ENCODE results near the gene LCLAT1.

The LCLAT1 gene

GRCh38 chr2:30447149-30448045 is at the start of gene LCLAT1:
TSS of gene LCLAT1 (plus strand) at chr2:30447246. CDS start at chr2:30525591, 78,345 bp downstream.
- peak; percentile 92 for FAIRE-seq

GRCh38 chr2:30398084-30398873 is 48.8 kb upstream of the LCLAT1 start:
- DNase-seq (ENCODE audit: insufficient read length, low spot score) (no peak), FAIRE-seq (no peak)

More at GRCh38 chr2:30447149-30448045, at the start of gene LCLAT1:
- DNase-seq (ENCODE audit: insufficient read length, low spot score) = peak; percentile 89

GRCh38 chr2:30400151-30400954 is 46.7 kb upstream of the LCLAT1 start:
- no peak for DNase-seq (ENCODE audit: insufficient read length, low spot score)
- no peak for FAIRE-seq

- no peak for DNase-seq (ENCODE audit: insufficient read length, low spot score)
- no peak for FAIRE-seq
Observed at GRCh38 chr2:30402441-30403182, 44.4 kb upstream of the LCLAT1 start.

- FAIRE-seq (no peak), DNase-seq (ENCODE audit: insufficient read length, low spot score) (no peak)
Observed at GRCh38 chr2:30403592-30404312, 43.3 kb upstream of the LCLAT1 start.

- no peak for FAIRE-seq
- no peak for DNase-seq (ENCODE audit: insufficient read length, low spot score)
Observed at GRCh38 chr2:30404319-30405259, 42.5 kb upstream of the LCLAT1 start.

- DNase-seq (ENCODE audit: insufficient read length, low spot score) = no peak
- FAIRE-seq = no peak
Observed at GRCh38 chr2:30405260-30405605, 41.8 kb upstream of the LCLAT1 start.

- FAIRE-seq (no peak), DNase-seq (ENCODE audit: insufficient read length, low spot score) (no peak)
Observed at GRCh38 chr2:30406853-30407252, 40.2 kb upstream of the LCLAT1 start.

- FAIRE-seq = no peak
Observed at GRCh38 chr2:30408961-30409387, 38.1 kb upstream of the LCLAT1 start.

GRCh38 chr2:30410217-30410616 is 36.8 kb upstream of the LCLAT1 start:
- FAIRE-seq = no peak

More at GRCh38 chr2:30408961-30409387, 38.1 kb upstream of the LCLAT1 start:
- DNase-seq (ENCODE audit: insufficient read length, low spot score) = no peak

GRCh38 chr2:30412047-30412683 is 34.9 kb upstream of the LCLAT1 start:
- DNase-seq (ENCODE audit: insufficient read length, low spot score) (no peak), FAIRE-seq (no peak)

More at GRCh38 chr2:30410217-30410616, 36.8 kb upstream of the LCLAT1 start:
- no peak for DNase-seq (ENCODE audit: insufficient read length, low spot score)

GRCh38 chr2:30412684-30413570 is 34.1 kb upstream of the LCLAT1 start:
- no peak for FAIRE-seq
- DNase-seq (ENCODE audit: insufficient read length, low spot score) = no peak

- DNase-seq (ENCODE audit: insufficient read length, low spot score) (no peak), FAIRE-seq (no peak)
Observed at GRCh38 chr2:30414961-30415360, 32.1 kb upstream of the LCLAT1 start.

GRCh38 chr2:30417253-30417652 is 29.8 kb upstream of the LCLAT1 start:
- DNase-seq (ENCODE audit: insufficient read length, low spot score) (no peak), FAIRE-seq (no peak)

- no peak for FAIRE-seq
Observed at GRCh38 chr2:30421026-30421603, 25.9 kb upstream of the LCLAT1 start.

GRCh38 chr2:30421604-30422443 is 25.2 kb upstream of the LCLAT1 start:
- FAIRE-seq (no peak), DNase-seq (ENCODE audit: insufficient read length, low spot score) (no peak)

More at GRCh38 chr2:30421026-30421603, 25.9 kb upstream of the LCLAT1 start:
- no peak for DNase-seq (ENCODE audit: insufficient read length, low spot score)
